K562 (cell line): ENCODE results near the gene IL20. TPM values are rescaled to one million over a fixed set of nuclear protein-coding genes. Genes with fewer than 3 reads are reported as not detected.

Experiments used
- BHLHE40 ChIP-seq: IDR thresholded peaks from 2 replicates; pipeline ENCODE4 v1.6.1; 2011; ENCODE audit warnings: low read length, improper control_type of control experiment
- DNMT1 ChIP-seq: fragments of 450-650 bp; IDR thresholded peaks from 2 replicates; pipeline ENCODE4 v1.6.1; 2016; ENCODE audit warnings: antibody characterized with exemption, mild to moderate bottlenecking
- ELF2 ChIP-seq: fragments of 250-450 bp; sonication (Bioruptor Pico); IDR thresholded peaks from 2 replicates; pipeline ENCODE4 v1.5.0; 2021; ENCODE audit warnings: mild to moderate bottlenecking
- HSF4 ChIP-seq: fragments of 250-450 bp; sonication (Bioruptor Pico); IDR thresholded peaks from 2 replicates; pipeline ENCODE4 v2.1.2; 2022; ENCODE audit warnings: mild to moderate bottlenecking, moderate library complexity, borderline replicate concordance
- LCOR ChIP-seq: sonication (generic); formaldehyde crosslinking; IDR thresholded peaks from 2 replicates; pipeline ENCODE4 v1.8.0; 2022; ENCODE audit warnings: mild to moderate bottlenecking, missing genetic modification reagents
- MAFG ChIP-seq: fragments of 450-650 bp; conservative IDR thresholded peaks from 2 replicates; pipeline ENCODE4 v1.6.1; 2016; ENCODE audit warnings: missing genetic modification characterization, missing compliant biosample characterization
- MCM2 ChIP-seq: fragments of 450-650 bp; IDR thresholded peaks from 2 replicates; pipeline ENCODE4 v1.6.1; 2017; ENCODE audit warnings: low read depth, mild to moderate bottlenecking
- MTA2 ChIP-seq: fragments of 450-650 bp; IDR thresholded peaks from 2 replicates; pipeline ENCODE4 v1.6.1; 2016; ENCODE audit warnings: low read depth
- NCOA2 ChIP-seq, 2 experiments: fragments of 450-650 bp; IDR thresholded peaks; 2 replicates each; pipeline ENCODE4 v1.6.1; 2018; ENCODE audit warnings: mild to moderate bottlenecking in 2 of 2, moderate library complexity in 1 of 2; ENCODE audit not compliant: partially characterized antibody in 2 of 2
- PHB2 ChIP-seq: fragments of 450-650 bp; IDR thresholded peaks from 2 replicates; pipeline ENCODE4 v1.6.1; 2017; ENCODE audit warnings: low read depth
- PHF20 ChIP-seq: fragments of 450-650 bp; IDR thresholded peaks from 2 replicates; pipeline ENCODE4 v1.6.1; 2018; ENCODE audit not compliant: partially characterized antibody
- RBBP5 ChIP-seq: fragments of 200-600 bp; sonication (generic); IDR thresholded peaks from 2 replicates; pipeline ENCODE4 v1.6.1; 2012; ENCODE audit warnings: borderline replicate concordance, mild to moderate bottlenecking, low read length, control low read depth, inconsistent platforms; ENCODE audit not compliant: insufficient read depth, poor library complexity, severe bottlenecking
- SAFB2 ChIP-seq: fragments of 200-400 bp; formaldehyde crosslinking; IDR thresholded peaks from 2 replicates; pipeline ENCODE4 v1.6.1; 2018; ENCODE audit warnings: borderline replicate concordance, low read length, low read depth, moderate library complexity; ENCODE audit not compliant: severe bottlenecking
- ZNF140 ChIP-seq: fragments of 250-450 bp; sonication (Bioruptor Pico); IDR thresholded peaks from 2 replicates; pipeline ENCODE4 v1.8.0; 2021; ENCODE audit warnings: moderate library complexity, mild to moderate bottlenecking, inconsistent platforms
- ZNF175 ChIP-seq: fragments of 200-800 bp; sonication (Bioruptor generic); IDR thresholded peaks from 2 replicates; pipeline ENCODE4 v1.6.1; 2016; ENCODE audit warnings: low read depth, mild to moderate bottlenecking, missing genetic modification characterization, missing compliant biosample characterization
- ZNF24 ChIP-seq: fragments of 450-650 bp; IDR thresholded peaks from 2 replicates; pipeline ENCODE4 v1.6.1; 2016
- ZNF655 ChIP-seq: fragments of 250-450 bp; sonication (Bioruptor Pico); IDR thresholded peaks from 2 replicates; pipeline ENCODE4 v1.5.0; 2021
- polyA plus RNA-seq, 8 experiments: library from polyadenylated mRNA; depleted of rRNA in 4 of 8; stranded (reverse) in 5 of 8; unstranded in 3 of 8; fragments of >200 nt; fragmentation: Nextera tagmentation in 2 of 8; fragmentation: Illumina TruSeq in 1 of 8; extraction: Ambion mirVana in 2 of 8; extraction: Trizol in 1 of 8; gene quantifications; 2 replicates each; pipeline versions ENCODE4 v1.2.1 to v1.2.3, GENCODE V29; 2011 to 2014; ENCODE audit warnings: inconsistent platforms in 1 of 8, missing spikeins in 1 of 8
- total RNA-seq, 7 experiments: library from RNA; depleted of rRNA in 6 of 7; stranded (reverse); fragments of >200 nt in 6 of 7; fragmentation: Illumina TruSeq in 2 of 7; extraction: Trizol in 2 of 7; gene quantifications; 2 replicates each; pipeline versions ENCODE4 v1.2.1 to v1.2.3, GENCODE V29; 2011 to 2021; ENCODE audit warnings: low replicate concordance in 1 of 7
- TF ChIP-seq, protein P1 (sequence below), 2 experiments: fragments of 200-800 bp in 1 of 2; sonication (Bioruptor generic) in 1 of 2; sonication (generic) in 1 of 2; formaldehyde crosslinking in 1 of 2; IDR thresholded peaks in 1 of 2; conservative IDR thresholded peaks in 1 of 2; 2 replicates each; pipeline versions ENCODE4 v1.5.0 to v1.6.1; 2016 to 2020; ENCODE audit warnings: missing compliant biosample characterization in 1 of 2, missing genetic modification characterization in 1 of 2, missing genetic modification reagents in 1 of 2
- TF ChIP-seq, protein P2 (sequence below), 2 experiments: fragments of 450-650 bp in 1 of 2; sonication (generic) in 1 of 2; formaldehyde crosslinking; conservative IDR thresholded peaks; 2 replicates each; pipeline versions ENCODE4 v1.4.0 to v1.8.1; 2020 to 2022; ENCODE audit warnings: mild to moderate bottlenecking in 1 of 2, missing genetic modification reagents in 1 of 2
- TF ChIP-seq, protein P3 (sequence below): fragments of 250-450 bp; sonication (Bioruptor Pico); IDR thresholded peaks from 2 replicates; pipeline ENCODE4 v1.5.0; 2020; ENCODE audit warnings: mild to moderate bottlenecking, borderline replicate concordance
- TF ChIP-seq, protein P4 (sequence below): fragments of 250-450 bp; sonication (Bioruptor Pico); IDR thresholded peaks from 2 replicates; pipeline ENCODE4 v1.4.0; 2020

The IL20 gene
- total and polyA plus RNA-seq, 9 of the 15 experiments (the other 6 are each of a cell fraction or from before 2014, with no cell fraction given), result not detected

DNA sequence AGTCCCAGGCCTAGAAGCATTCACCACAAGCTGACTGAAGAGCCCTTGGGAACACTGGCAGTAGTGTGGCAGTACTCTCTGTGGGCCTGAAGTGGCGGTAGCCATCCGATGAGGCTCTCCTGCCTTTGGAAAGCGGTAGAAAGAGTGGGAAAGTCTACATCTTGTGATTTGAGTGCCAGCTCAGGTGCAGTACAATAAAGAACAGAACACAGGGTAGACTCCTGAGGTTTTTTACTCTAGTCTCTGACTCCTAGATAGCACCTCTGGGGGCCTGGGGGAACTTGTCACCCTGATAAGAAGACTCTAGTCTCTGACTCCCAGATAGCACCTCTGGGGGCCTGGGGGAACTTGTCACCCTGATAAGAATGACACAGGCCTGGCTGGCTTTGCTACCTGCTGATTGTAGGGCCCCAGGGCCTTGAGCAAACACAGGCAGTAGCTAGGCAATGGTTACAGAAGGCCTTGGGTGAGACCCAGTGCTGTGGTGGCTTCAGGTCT, 18.0 kb upstream of the IL20 start (continued):
- TF ChIP-seq, protein P1, sequence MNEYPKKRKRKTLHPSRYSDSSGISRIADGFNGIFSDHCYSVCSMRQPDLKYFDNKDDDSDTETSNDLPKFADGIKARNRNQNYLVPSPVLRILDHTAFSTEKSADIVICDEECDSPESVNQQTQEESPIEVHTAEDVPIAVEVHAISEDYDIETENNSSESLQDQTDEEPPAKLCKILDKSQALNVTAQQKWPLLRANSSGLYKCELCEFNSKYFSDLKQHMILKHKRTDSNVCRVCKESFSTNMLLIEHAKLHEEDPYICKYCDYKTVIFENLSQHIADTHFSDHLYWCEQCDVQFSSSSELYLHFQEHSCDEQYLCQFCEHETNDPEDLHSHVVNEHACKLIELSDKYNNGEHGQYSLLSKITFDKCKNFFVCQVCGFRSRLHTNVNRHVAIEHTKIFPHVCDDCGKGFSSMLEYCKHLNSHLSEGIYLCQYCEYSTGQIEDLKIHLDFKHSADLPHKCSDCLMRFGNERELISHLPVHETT (CRISPR knock-in tag; conservative IDR thresholded peaks at IDR 0.05 in 1 of 2, IDR thresholded peaks at IDR 0.05 in 1 of 2), result peak in 1 of 2 experiments; percentile 84; a peak in 2 of 4 replicates
- TF ChIP-seq DNMT1 (no peak), ZNF655 (no peak), PHB2 (peak; percentile 88), ZNF175 (CRISPR knock-in tag) (no peak), BHLHE40 (no peak), MTA2 (peak; percentile 95), MCM2 (no peak), PHF20 (no peak), MAFG (tag) (no peak), RBBP5 (peak; percentile 49), LCOR (no peak; the same call in 1 of the 2 replicates), HSF4 (CRISPR knock-in tag) (no peak), NCOA2 (IDR thresholded peaks at IDR 0.05; ENCODE audit: partially characterized antibody in 2 of 2) (no peak), ZNF24 (peak; percentile 27; the same call in 1 of the 2 replicates), SAFB2 (no peak), ZNF140 (no peak), ELF2 (CRISPR knock-in tag) (no peak)
- TF ChIP-seq, protein P2, sequence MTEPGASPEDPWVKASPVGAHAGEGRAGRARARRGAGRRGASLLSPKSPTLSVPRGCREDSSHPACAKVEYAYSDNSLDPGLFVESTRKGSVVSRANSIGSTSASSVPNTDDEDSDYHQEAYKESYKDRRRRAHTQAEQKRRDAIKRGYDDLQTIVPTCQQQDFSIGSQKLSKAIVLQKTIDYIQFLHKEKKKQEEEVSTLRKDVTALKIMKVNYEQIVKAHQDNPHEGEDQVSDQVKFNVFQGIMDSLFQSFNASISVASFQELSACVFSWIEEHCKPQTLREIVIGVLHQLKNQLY (CRISPR knock-in tag; conservative IDR thresholded peaks at IDR 0.05), result no peak
- TF ChIP-seq, protein P3, sequence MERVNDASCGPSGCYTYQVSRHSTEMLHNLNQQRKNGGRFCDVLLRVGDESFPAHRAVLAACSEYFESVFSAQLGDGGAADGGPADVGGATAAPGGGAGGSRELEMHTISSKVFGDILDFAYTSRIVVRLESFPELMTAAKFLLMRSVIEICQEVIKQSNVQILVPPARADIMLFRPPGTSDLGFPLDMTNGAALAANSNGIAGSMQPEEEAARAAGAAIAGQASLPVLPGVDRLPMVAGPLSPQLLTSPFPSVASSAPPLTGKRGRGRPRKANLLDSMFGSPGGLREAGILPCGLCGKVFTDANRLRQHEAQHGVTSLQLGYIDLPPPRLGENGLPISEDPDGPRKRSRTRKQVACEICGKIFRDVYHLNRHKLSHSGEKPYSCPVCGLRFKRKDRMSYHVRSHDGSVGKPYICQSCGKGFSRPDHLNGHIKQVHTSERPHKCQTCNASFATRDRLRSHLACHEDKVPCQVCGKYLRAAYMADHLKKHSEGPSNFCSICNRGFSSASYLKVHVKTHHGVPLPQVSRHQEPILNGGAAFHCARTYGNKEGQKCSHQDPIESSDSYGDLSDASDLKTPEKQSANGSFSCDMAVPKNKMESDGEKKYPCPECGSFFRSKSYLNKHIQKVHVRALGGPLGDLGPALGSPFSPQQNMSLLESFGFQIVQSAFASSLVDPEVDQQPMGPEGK, result no peak
- TF ChIP-seq, protein P4, sequence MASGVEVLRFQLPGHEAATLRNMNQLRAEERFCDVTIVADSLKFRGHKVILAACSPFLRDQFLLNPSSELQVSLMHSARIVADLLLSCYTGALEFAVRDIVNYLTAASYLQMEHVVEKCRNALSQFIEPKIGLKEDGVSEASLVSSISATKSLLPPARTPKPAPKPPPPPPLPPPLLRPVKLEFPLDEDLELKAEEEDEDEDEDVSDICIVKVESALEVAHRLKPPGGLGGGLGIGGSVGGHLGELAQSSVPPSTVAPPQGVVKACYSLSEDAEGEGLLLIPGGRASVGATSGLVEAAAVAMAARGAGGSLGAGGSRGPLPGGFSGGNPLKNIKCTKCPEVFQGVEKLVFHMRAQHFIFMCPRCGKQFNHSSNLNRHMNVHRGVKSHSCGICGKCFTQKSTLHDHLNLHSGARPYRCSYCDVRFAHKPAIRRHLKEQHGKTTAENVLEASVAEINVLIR, result no peak
